SU-DHL-6 (cell line): ENCODE data around the gene UCK2.

Experiments
- H2AFZ ChIP-seq: fragments of 200-600 bp; sonication (generic); 2 replicates; pipeline ENCODE4 v1.6.1; 2014; ENCODE audit warnings: low read depth, mild to moderate bottlenecking, moderate library complexity, mixed read lengths, antibody characterized with exemption, low read length; ENCODE audit not compliant: severe bottlenecking
- H3F3A ChIP-seq: fragments of 200-600 bp; shearing (Covaris generic); 2 replicates; pipeline ENCODE4 v1.6.0; 2016; ENCODE audit warnings: antibody characterized with exemption, mild to moderate bottlenecking; ENCODE audit not compliant: insufficient read depth
- H3K27ac ChIP-seq: fragments of 200-600 bp; sonication (generic); 2 replicates; pipeline ENCODE4 v1.5.1; 2016; ENCODE audit warnings: low read depth, mild to moderate bottlenecking, low read length, moderate library complexity, mixed read lengths
- H3K27me3 ChIP-seq: fragments of 200-600 bp; sonication (generic), shearing (Covaris generic); 2 replicates; pipeline ENCODE4 v1.6.0; 2014; ENCODE audit warnings: mild to moderate bottlenecking, low read length
- H3K36me3 ChIP-seq: fragments of 200-600 bp; sonication (generic); 2 replicates; pipeline ENCODE4 v1.6.1; 2014; ENCODE audit warnings: mild to moderate bottlenecking, low read length, mixed read lengths
- H3K4me2 ChIP-seq: fragments of 300-600, 200-600 bp; shearing (Covaris generic), sonication (generic); 2 replicates; pipeline ENCODE4 v1.6.0; 2014; ENCODE audit warnings: low read length, low read depth, mild to moderate bottlenecking; ENCODE audit not compliant: poor library complexity, severe bottlenecking
- H3K4me3 ChIP-seq: fragments of 200-600 bp; sonication (generic); 2 replicates; pipeline ENCODE4 v1.5.1; 2014; ENCODE audit warnings: antibody characterized with exemption, low read length, mild to moderate bottlenecking, mixed read lengths; ENCODE audit not compliant: insufficient read depth, poor library complexity, severe bottlenecking
- H3K79me2 ChIP-seq: fragments of 200-600 bp; sonication (generic); 2 replicates; pipeline ENCODE4 v1.6.1; 2014; ENCODE audit warnings: mild to moderate bottlenecking, low read length, moderate library complexity; ENCODE audit not compliant: insufficient read depth
- H3K9ac ChIP-seq: fragments of 200-600 bp; sonication (generic); 2 replicates; pipeline ENCODE4 v1.7.0; 2014; ENCODE audit warnings: mild to moderate bottlenecking, low read length
- H3K9me2 ChIP-seq: fragments of 200-600 bp; sonication (generic); replicated peaks from 2 replicates; pipeline ENCODE4 v1.6.1; 2014; ENCODE audit warnings: low read length; ENCODE audit not compliant: insufficient read depth
- H3K9me3 ChIP-seq: fragments of 200-600 bp; sonication (generic); 2 replicates; pipeline ENCODE4 v1.6.1; 2014; ENCODE audit warnings: low read length, mixed read lengths; ENCODE audit not compliant: insufficient read depth
- H4K20me1 ChIP-seq: fragments of 200-600 bp; sonication (generic); 2 replicates; pipeline ENCODE4 v1.6.1; 2014; ENCODE audit warnings: low read depth, mild to moderate bottlenecking, antibody characterized with exemption, low read length, moderate library complexity, mixed read lengths
- EZH2phosphoT487 ChIP-seq: fragments of 200-600 bp; sonication (generic), shearing (Covaris generic); conservative IDR thresholded peaks from 2 replicates; pipeline ENCODE4 v1.6.1; 2018; ENCODE audit warnings: mild to moderate bottlenecking, antibody characterized with exemption, low read length, moderate library complexity, mixed read lengths
- TF ChIP-seq, protein P1 (sequence below): fragments of 200-600 bp; sonication (generic); IDR thresholded peaks from one replicate; pipeline ENCODE4 v1.5.1; 2017; ENCODE audit warnings: antibody characterized with exemption, mild to moderate bottlenecking, low read length, moderate library complexity; ENCODE audit not compliant: insufficient read depth, poor library complexity, severe bottlenecking

Gene UCK2

DNA sequence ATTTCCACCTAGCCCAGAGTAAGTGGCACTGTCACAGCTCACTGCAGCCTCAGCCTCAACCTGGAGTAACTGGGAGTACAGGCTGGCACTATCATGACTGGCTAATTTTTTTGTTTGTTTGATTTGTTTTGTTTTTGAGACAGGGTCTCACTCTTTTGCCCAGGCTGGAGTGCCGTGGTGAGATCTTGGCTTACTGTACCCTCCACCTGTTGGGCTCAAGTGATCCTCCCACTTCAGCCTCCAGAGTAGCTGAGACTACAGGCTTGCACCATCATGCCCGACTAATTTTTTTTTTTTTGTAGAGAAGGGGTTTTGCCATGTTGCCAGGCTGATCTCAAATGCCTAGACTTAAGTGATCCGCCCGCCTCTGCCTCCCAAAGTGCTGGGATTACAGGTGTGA is 2.5 kb downstream of the UCK2 start:
- H3K27me3 ChIP-seq, result no peaks in the 10 kb centered on the region
- H3K9me2 ChIP-seq, result no peaks in the 10 kb centered on the region
- no peaks in the 10 kb centered on the region for H3K9me3 ChIP-seq
- H4K20me1 ChIP-seq, result peaks cover 3% of the 10 kb centered on the region; the same call in 1 of the 2 replicates
- peak overlapping the region; percentile 86 for H3K9ac ChIP-seq
- H3K79me2 ChIP-seq, result peaks cover 69% of the 10 kb centered on the region
- H3K4me3 ChIP-seq, result peak overlapping the region; percentile 60
- no peaks in the 10 kb centered on the region for H3K36me3 ChIP-seq
- H2AFZ ChIP-seq, result no peak overlapping the region
- H3K4me2 ChIP-seq, result peak overlapping the region; percentile 84
- no peak for TF ChIP-seq EZH2phosphoT487
- TF ChIP-seq, protein P1, sequence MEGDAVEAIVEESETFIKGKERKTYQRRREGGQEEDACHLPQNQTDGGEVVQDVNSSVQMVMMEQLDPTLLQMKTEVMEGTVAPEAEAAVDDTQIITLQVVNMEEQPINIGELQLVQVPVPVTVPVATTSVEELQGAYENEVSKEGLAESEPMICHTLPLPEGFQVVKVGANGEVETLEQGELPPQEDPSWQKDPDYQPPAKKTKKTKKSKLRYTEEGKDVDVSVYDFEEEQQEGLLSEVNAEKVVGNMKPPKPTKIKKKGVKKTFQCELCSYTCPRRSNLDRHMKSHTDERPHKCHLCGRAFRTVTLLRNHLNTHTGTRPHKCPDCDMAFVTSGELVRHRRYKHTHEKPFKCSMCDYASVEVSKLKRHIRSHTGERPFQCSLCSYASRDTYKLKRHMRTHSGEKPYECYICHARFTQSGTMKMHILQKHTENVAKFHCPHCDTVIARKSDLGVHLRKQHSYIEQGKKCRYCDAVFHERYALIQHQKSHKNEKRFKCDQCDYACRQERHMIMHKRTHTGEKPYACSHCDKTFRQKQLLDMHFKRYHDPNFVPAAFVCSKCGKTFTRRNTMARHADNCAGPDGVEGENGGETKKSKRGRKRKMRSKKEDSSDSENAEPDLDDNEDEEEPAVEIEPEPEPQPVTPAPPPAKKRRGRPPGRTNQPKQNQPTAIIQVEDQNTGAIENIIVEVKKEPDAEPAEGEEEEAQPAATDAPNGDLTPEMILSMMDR, result no peak
- H3K27ac ChIP-seq, result peak overlapping the region; percentile 73; the same call in 1 of the 2 replicates
- H3F3A ChIP-seq, result peaks cover 5% of the 10 kb centered on the region; the same call in 1 of the 2 replicates

- Histone ChIP-seq H3F3A (peaks cover 5% of the 10 kb centered on the region; the same call in 1 of the 2 replicates), H3K27ac (no peak overlapping the region), H3K9ac (no peak overlapping the region), H4K20me1 (peaks cover 3% of the 10 kb centered on the region; the same call in 1 of the 2 replicates), H2AFZ (no peak overlapping the region), H3K4me2 (no peak overlapping the region), H3K79me2 (peaks cover 82% of the 10 kb centered on the region), H3K4me3 (no peak overlapping the region), H3K9me3 (no peaks in the 10 kb centered on the region), H3K36me3 (no peaks in the 10 kb centered on the region), H3K9me2 (no peaks in the 10 kb centered on the region), H3K27me3 (no peaks in the 10 kb centered on the region)
- TF ChIP-seq, protein P1, result no peak
- TF ChIP-seq EZH2phosphoT487, result no peak
Observed at GRCh38 chr1:165831146-165831545, 3.7 kb downstream of the UCK2 start.

GRCh38 chr1:165832902-165833301 is 5.5 kb downstream of the UCK2 start:
- Histone ChIP-seq H3K27me3 (no peaks in the 10 kb centered on the region), H3F3A (no peaks in the 10 kb centered on the region), H3K9ac (no peak overlapping the region), H3K4me3 (no peak overlapping the region), H3K4me2 (peak overlapping the region; percentile 16), H3K27ac (no peak overlapping the region), H3K36me3 (no peaks in the 10 kb centered on the region), H4K20me1 (peaks cover 3% of the 10 kb centered on the region; the same call in 1 of the 2 replicates), H2AFZ (no peak overlapping the region), H3K79me2 (peaks cover 99% of the 10 kb centered on the region), H3K9me2 (no peaks in the 10 kb centered on the region), H3K9me3 (no peaks in the 10 kb centered on the region)
- TF ChIP-seq, protein P1, result no peak
- TF ChIP-seq EZH2phosphoT487, result no peak
